NCI-H1105 (cell line): Measurements from ENCODE around the gene MRPL14.

Experiments
- DNase-seq: peaks from one replicate; lab custom pipeline; 2025; lab: John Stamatoyannopoulos, UW

The MRPL14 gene

GRCh38 chr6:44078827-44079671, 48.2 kb downstream of the MRPL14 start:
- DNase-seq, result no peak

GRCh38 chr6:44078219-44078826, 48.9 kb downstream of the MRPL14 start:
- no peak for DNase-seq

- DNase-seq, result no peak
Measured at GRCh38 chr6:44077214-44077946, 49.9 kb downstream of the MRPL14 start.

GRCh38 chr6:44076356-44077213, 50.7 kb downstream of the MRPL14 start:
- no peak for DNase-seq

GRCh38 chr6:44075647-44076355, 51.5 kb downstream of the MRPL14 start:
- DNase-seq, result no peak

- no peak for DNase-seq
Measured at GRCh38 chr6:44074813-44075646, 52.2 kb downstream of the MRPL14 start.

GRCh38 chr6:44074439-44074812, 52.8 kb downstream of the MRPL14 start:
- DNase-seq, result no peak

GRCh38 chr6:44073612-44074438, 53.4 kb downstream of the MRPL14 start:
- no peak for DNase-seq

GRCh38 chr6:44072959-44073611, 54.2 kb downstream of the MRPL14 start:
- no peak for DNase-seq

- no peak for DNase-seq
Measured at GRCh38 chr6:44072452-44072958, 54.7 kb downstream of the MRPL14 start.

- no peak for DNase-seq
Measured at GRCh38 chr6:44071670-44072451, 55.4 kb downstream of the MRPL14 start.

GRCh38 chr6:44068607-44069296, 58.5 kb downstream of the MRPL14 start:
- no peak for DNase-seq

GRCh38 chr6:44067173-44068139, 59.8 kb downstream of the MRPL14 start:
- DNase-seq, result no peak

GRCh38 chr6:44066394-44067172, 60.7 kb downstream of the MRPL14 start:
- DNase-seq, result no peak

- DNase-seq, result no peak
Measured at GRCh38 chr6:44065443-44066140, 61.7 kb downstream of the MRPL14 start.
